GM12878 (cell line): ENCODE measurements around the gene MYO9B. TPM values are rescaled to one million over a fixed set of nuclear protein-coding genes. Genes with fewer than 3 reads are reported as not detected.

Experiments used
- ATAC-seq: fragments of 200-7000 bp; cut with Tn5 transposase; 3 replicates; pipeline ENCODE4 v1.9.1; 2020; ENCODE audit warnings: mild to moderate bottlenecking, moderate library complexity
- BruUV-seq: library from RNA; stranded (reverse); fragments of 400-500 nt; replicated peaks from 2 replicates; lab custom pipeline; 2021; lab: Mats Ljungman, UMichigan
- CTCF ChIA-PET: fragments of 300-600 bp; sonication (Branson Sonifier 250); formaldehyde crosslinking; extraction: SDS; loops from one replicate; lab custom pipeline; 2021; ENCODE audit warnings: inconsistent platforms; lab: Yijun Ruan, JAX
- POLR2A ChIA-PET: fragments of 350-600 bp; formaldehyde crosslinking; extraction: SDS; loops from one replicate; lab custom pipeline; 2021; ENCODE audit warnings: inconsistent platforms; lab: Charles Lee
- RAD21 ChIA-PET: fragments of 300-600 bp; sonication (Branson Sonifier 250); formaldehyde crosslinking; loops from one replicate; lab custom pipeline; 2023; ENCODE audit warnings: antibody characterized with exemption; ENCODE audit not compliant: unreplicated experiment; lab: Charles Lee
- SMC1A ChIA-PET: fragments of 300-600 bp; sonication (Branson Sonifier 250); formaldehyde crosslinking; loops from one replicate; lab custom pipeline; 2023; ENCODE audit not compliant: unreplicated experiment, uncharacterized antibody; lab: Charles Lee
- DNase-seq: peaks from one replicate; pipeline ENCODE4 v3.0.0-alpha.2; 2011; ENCODE audit warnings: low read depth, low spot score
- FAIRE-seq: peaks from 3 replicates; lab custom pipeline; 2011; peaks lifted over from hg19 to GRCh38; lab: Jason Lieb, UNC
- H2AFZ ChIP-seq: 2 replicates; pipeline ENCODE4 v1.6.0; 2011; ENCODE audit warnings: low read depth, low read length, control low read depth; ENCODE audit not compliant: control insufficient read depth
- H3K27ac ChIP-seq: 2 replicates; pipeline ENCODE4 v1.5.1; 2011; ENCODE audit warnings: control low read depth; ENCODE audit not compliant: control insufficient read depth, insufficient read depth
- H3K27me3 ChIP-seq, 2 experiments: replicated peaks in 1 of 2; 2 replicates each; pipeline versions ENCODE4 v1.6.0 to v1.6.1; 2011; ENCODE audit warnings: low read length in 1 of 2; ENCODE audit not compliant: control insufficient read depth in 2 of 2, insufficient read depth in 2 of 2
- H3K36me3 ChIP-seq, 2 experiments: 2 replicates each; pipeline ENCODE4 v1.5.1; 2011; ENCODE audit warnings: low read length in 1 of 2; ENCODE audit not compliant: control insufficient read depth in 2 of 2, insufficient read depth in 2 of 2
- H3K4me1 ChIP-seq: 2 replicates; pipeline ENCODE4 v1.6.1; 2011; ENCODE audit warnings: mild to moderate bottlenecking, low read length, moderate library complexity, mixed read lengths; ENCODE audit not compliant: control insufficient read depth, insufficient read depth
- H3K4me2 ChIP-seq: 2 replicates; pipeline ENCODE4 v1.6.0; 2011; ENCODE audit warnings: control low read depth; ENCODE audit not compliant: control insufficient read depth, insufficient read depth
- H3K4me3 ChIP-seq: fragments of 200-600 bp; sonication (generic); 2 replicates; pipeline ENCODE4 v1.5.1; 2016
- H3K79me2 ChIP-seq: 2 replicates; pipeline ENCODE4 v1.6.0; 2011; ENCODE audit warnings: low read length; ENCODE audit not compliant: control insufficient read depth, insufficient read depth
- H3K9ac ChIP-seq: 2 replicates; pipeline ENCODE4 v1.8.0; 2011; ENCODE audit warnings: low read length, control low read depth, mixed read lengths; ENCODE audit not compliant: control insufficient read depth, insufficient read depth
- H3K9me3 ChIP-seq: replicated peaks from 3 replicates; pipeline ENCODE4 v1.5.1; 2011; ENCODE audit warnings: mild to moderate bottlenecking, low read length; ENCODE audit not compliant: control insufficient read depth, insufficient read depth
- H4K20me1 ChIP-seq: 2 replicates; pipeline ENCODE4 v1.6.0; 2011; ENCODE audit not compliant: control insufficient read depth, insufficient read depth
- EGR1 ChIP-seq, 2 experiments: IDR thresholded peaks; 1 replicate in 1 of 2; 2 replicates in 1 of 2; pipeline ENCODE4 v1.6.1; 2011 to 2012; ENCODE audit warnings: low read depth in 2 of 2, low read length in 2 of 2, borderline replicate concordance in 1 of 2, mild to moderate bottlenecking in 1 of 2, moderate library complexity in 1 of 2
- EZH2 ChIP-seq: IDR thresholded peaks from 2 replicates; pipeline ENCODE4 v1.6.1; 2012; ENCODE audit warnings: low read depth, mild to moderate bottlenecking, control low read depth, inconsistent platforms, low read length, borderline replicate concordance; ENCODE audit not compliant: control insufficient read depth
- HDAC2 ChIP-seq: fragments of 200-600 bp; sonication (generic); IDR thresholded peaks from 2 replicates; pipeline ENCODE4 v1.6.1; 2017
- HDGF ChIP-seq: fragments of 450-650 bp; IDR thresholded peaks from 2 replicates; pipeline ENCODE4 v1.6.1; 2016; ENCODE audit warnings: antibody characterized with exemption
- KAT2A ChIP-seq: conservative IDR thresholded peaks from 2 replicates; pipeline ENCODE4 v1.6.1; 2011; ENCODE audit warnings: low read depth, low read length; ENCODE audit not compliant: control insufficient read depth
- KLF5 ChIP-seq: fragments of 450-650 bp; IDR thresholded peaks from 2 replicates; pipeline ENCODE4 v1.6.1; 2014; ENCODE audit warnings: mild to moderate bottlenecking; ENCODE audit not compliant: partially characterized antibody
- NFYA ChIP-seq: IDR thresholded peaks from 2 replicates; pipeline ENCODE4 v1.6.1; 2011; ENCODE audit warnings: low read depth, mild to moderate bottlenecking, low read length, improper control_type of control experiment, borderline replicate concordance
- NKRF ChIP-seq: fragments of 450-650 bp; conservative IDR thresholded peaks from 2 replicates; pipeline ENCODE4 v1.6.1; 2017; ENCODE audit warnings: mild to moderate bottlenecking, moderate library complexity
- NRF1 ChIP-seq: conservative IDR thresholded peaks from 2 replicates; pipeline ENCODE4 v1.6.1; 2011; ENCODE audit warnings: mild to moderate bottlenecking, low read depth, low read length, improper control_type of control experiment
- SKIL ChIP-seq: fragments of 450-650 bp; IDR thresholded peaks from 2 replicates; pipeline ENCODE4 v1.6.1; 2017; ENCODE audit warnings: mild to moderate bottlenecking, low read depth, inconsistent platforms; ENCODE audit not compliant: poor library complexity, severe bottlenecking
- SMAD5 ChIP-seq: IDR thresholded peaks from 2 replicates; pipeline ENCODE4 v1.6.1; 2016; ENCODE audit warnings: antibody characterized with exemption, low read depth
- SPI1 ChIP-seq: IDR thresholded peaks from 2 replicates; pipeline ENCODE4 v1.6.1; 2011; ENCODE audit warnings: low read depth, mild to moderate bottlenecking, low read length, moderate library complexity, borderline replicate concordance; ENCODE audit not compliant: insufficient read depth
- TCF3 ChIP-seq: IDR thresholded peaks from 2 replicates; pipeline ENCODE4 v1.6.1; 2012; ENCODE audit warnings: low read depth, mild to moderate bottlenecking, low read length, borderline replicate concordance; ENCODE audit not compliant: insufficient read depth
- YY1 ChIP-seq: IDR thresholded peaks from 2 replicates; pipeline ENCODE4 v1.6.1; 2011; ENCODE audit warnings: low read depth, mild to moderate bottlenecking, low read length
- ZBTB11 ChIP-seq: fragments of 450-650 bp; formaldehyde crosslinking; IDR thresholded peaks from 2 replicates; pipeline ENCODE4 v1.5.0; 2022; ENCODE audit warnings: mild to moderate bottlenecking, missing genetic modification characterization
- ZNF217 ChIP-seq: fragments of 450-650 bp; IDR thresholded peaks from 2 replicates; pipeline ENCODE4 v1.6.1; 2017; ENCODE audit warnings: antibody characterized with exemption, mild to moderate bottlenecking
- ZSCAN29 ChIP-seq: fragments of 450-650 bp; IDR thresholded peaks from 2 replicates; pipeline ENCODE4 v1.6.1; 2017; ENCODE audit warnings: mild to moderate bottlenecking, moderate library complexity
- WGBS: methylation state at CpG from one replicate; pipeline ENCODE4 v1.1.6; 2016; ENCODE audit warnings: low lambda C conversion rate; ENCODE audit not compliant: insufficient replicate concordance, insufficient coverage; ENCODE audit errors: missing lambda C conversion rate; 5-methylcytosine and 5-hydroxymethylcytosine counted together
- in situ Hi-C: fragments of 300-500 bp; cut with MboI; formaldehyde crosslinking; loops from 9 replicates; pipeline ENCODE4 v1.14.3; 2018; ENCODE audit warnings: mixed read lengths
- intact Hi-C: fragments of 100-400 bp; cut with micrococcal nuclease; formaldehyde crosslinking; loops from one replicate; pipeline ENCODE4 v1.14.2; 2022; ENCODE audit not compliant: unreplicated experiment
- polyA plus RNA-seq, 11 experiments: library from polyadenylated mRNA; depleted of rRNA in 4 of 11; unstranded in 6 of 11; stranded (reverse) in 5 of 11; fragments of >200 nt; fragmentation: Nextera tagmentation in 4 of 11; fragmentation: Illumina TruSeq in 1 of 11; extraction: Ambion mirVana in 4 of 11; extraction: Trizol in 1 of 11; gene quantifications; 1 replicate in 1 of 11; 2 replicates in 10 of 11; pipeline versions ENCODE4 v1.2.1 to v1.2.3, GENCODE V29; 2011 to 2016; ENCODE audit warnings: inconsistent platforms in 2 of 11, missing spikeins in 2 of 11, low read depth in 1 of 11
- total RNA-seq, 4 experiments: library from RNA; depleted of rRNA in 3 of 4; stranded (reverse); fragments of >200 nt in 3 of 4; fragmentation: Illumina TruSeq in 1 of 4; extraction: Trizol in 1 of 4; gene quantifications; 2 replicates each; pipeline versions ENCODE4 v1.2.1 to v1.2.3, GENCODE V29; 2013 to 2021

Gene MYO9B
- total and polyA plus RNA-seq, 10 of the 15 experiments (the other 5 are each of a cell fraction or from before 2014, with no cell fraction given), result 5.4 to 165 (median 45.8) TPM

- Histone ChIP-seq H3K27me3 (no peaks in the 10 kb centered on the region), H3K4me3 (peak within 1 kb of the TSS; percentile 70), H3K9me3 (no peaks in the 10 kb centered on the region), H3K36me3 (no peaks in the 10 kb centered on the region), H3K27ac (peak within 1 kb of the TSS; percentile 42), H4K20me1 (no peaks in the 10 kb centered on the region), H3K4me2 (peak within 1 kb of the TSS; percentile 81), H3K4me1 (peaks cover 14% of the 10 kb centered on the region), H3K79me2 (peaks cover 7% of the 10 kb centered on the region), H3K9ac (peak within 1 kb of the TSS; percentile 73), H2AFZ (peak within 1 kb of the TSS; percentile 78)
- ATAC-seq (no peak; the same call in 2 of the 3 replicates), DNase-seq (no peak), FAIRE-seq (no peak)
- TF ChIP-seq YY1, result peak; percentile 14; the same call in 1 of the 2 replicates
- peak; percentile 16; the same call in 1 of the 2 replicates for TF ChIP-seq ZSCAN29
- TF ChIP-seq TCF3, result 0 out of 2 replicates have a peak, but pooled peaks have one; percentile 11
- no peak for TF ChIP-seq HDGF
- no peak for TF ChIP-seq NRF1
- no peak for TF ChIP-seq ZNF217
- TF ChIP-seq SMAD5, result no peak
- TF ChIP-seq SPI1, result no peak
- TF ChIP-seq SKIL, result no peak
- no peak for TF ChIP-seq KAT2A
- TF ChIP-seq KLF5, result no peak
- TF ChIP-seq NKRF, result no peak
- TF ChIP-seq EGR1 (IDR thresholded peaks at IDR 0.05; ENCODE audit: borderline replicate concordance in 1 of 2, low read depth in 2 of 2, low read length in 2 of 2), result peak in 1 of 2 experiments; percentile 40; a peak in 2 of 3 replicates
- no peak for TF ChIP-seq EZH2
- no peak for TF ChIP-seq NFYA
- no peak for TF ChIP-seq ZBTB11
- TF ChIP-seq HDAC2, result no peak
- ChIA-PET SMC1A (no interaction called here), CTCF (no interaction called here), POLR2A (interaction anchor here (1.4 kb wide), 1 partner anchor 11 kb away, joined by 3 read pairs; no protein-coding TSS in a partner anchor), RAD21 (no interaction called here)
- no TSS peak for BruUV-seq
- intact Hi-C loops, result no loop called here
- in situ Hi-C loops, result no loop called here
- no CpG with 5 or more reads among the region's 72 CpGs for WGBS
These were observed 170.0 kb downstream of the MYO9B start, which contains the start of gene NR2F6 for GRCh38 chr19:17245535-17245984. Gene NR2F6, minus strand, starts transcription at chr19:17245919. Its CDS starts 699 bp downstream, at chr19:17245220.
